GM12892 (cell line): ENCODE data around the gene KRT78.

Experiments used
- POLR2A ChIP-seq: IDR thresholded peaks from 2 replicates; pipeline ENCODE4 v1.6.1; 2011; ENCODE audit warnings: low read depth, low read length, control low read depth
- POLR2AphosphoS5 ChIP-seq: IDR thresholded peaks from 2 replicates; pipeline ENCODE4 v1.6.1; 2011; ENCODE audit warnings: low read depth, low read length, control low read depth
- TAF1 ChIP-seq: IDR thresholded peaks from 2 replicates; pipeline ENCODE4 v1.6.1; 2011; ENCODE audit warnings: low read depth, mild to moderate bottlenecking, control low read depth, low read length, borderline replicate concordance

- no peak for TF ChIP-seq POLR2AphosphoS5
- no peak for TF ChIP-seq POLR2A
- no peak for TF ChIP-seq TAF1
These were observed 4.4 kb downstream of the KRT78 start for GRCh38 chr12:52844386-52844785.
